Activated CD4-positive, alpha-beta T cell treated with anti-CD3 and anti-CD28 coated beads, Interleukin-10, Interleukin-2, amounts not matched to agents 100 ng/mL and 50 ng/mL, durations not matched to agents 16 hours and 8 hours (primary cell): ENCODE measurements around the gene ATAD3C.
"Not testable (repeated sequence)": the region's sequence is repeated elsewhere in the genome, so short reads cannot be mapped to it uniquely, and the experiment has no call there.

Source experiments
- DNase-seq: peaks from one replicate; pipeline ENCODE4 v3.0.0-alpha.2; 2020

The ATAD3C gene

DNA sequence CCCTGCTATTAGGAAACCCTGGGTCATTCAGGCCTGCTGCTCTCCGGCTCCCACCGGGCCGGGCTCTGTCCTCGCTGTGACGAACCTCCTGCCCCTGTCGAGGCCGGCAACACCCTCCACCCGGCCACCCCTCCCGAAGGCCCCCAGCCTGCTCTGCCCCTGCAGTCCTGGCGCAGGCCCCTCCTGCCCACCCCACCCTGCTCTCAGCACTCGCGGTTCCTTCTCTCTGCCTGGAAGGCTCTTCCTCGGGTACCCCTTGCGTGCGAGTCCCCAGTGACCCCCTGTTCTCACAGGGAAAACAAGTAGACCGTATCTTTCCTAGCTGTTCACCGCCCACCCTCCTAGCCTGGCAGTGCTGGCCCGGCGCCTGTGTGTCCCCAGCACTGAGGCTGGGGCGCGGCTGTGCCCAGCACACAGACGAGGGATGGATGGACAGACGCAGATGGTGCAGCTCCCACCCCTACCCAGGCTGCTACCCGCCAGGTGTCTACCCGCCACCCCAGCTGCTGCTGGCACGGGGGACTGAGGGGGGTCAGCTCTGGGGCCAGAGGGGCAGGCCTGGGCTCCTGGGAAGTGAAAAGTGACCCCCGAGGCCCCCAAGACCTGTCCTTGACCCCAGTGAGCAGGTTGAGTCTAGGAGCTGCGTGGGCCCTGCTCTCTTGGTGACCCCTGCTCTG is 17.1 kb upstream of the ATAD3C start:
- DNase-seq: no peak

DNA sequence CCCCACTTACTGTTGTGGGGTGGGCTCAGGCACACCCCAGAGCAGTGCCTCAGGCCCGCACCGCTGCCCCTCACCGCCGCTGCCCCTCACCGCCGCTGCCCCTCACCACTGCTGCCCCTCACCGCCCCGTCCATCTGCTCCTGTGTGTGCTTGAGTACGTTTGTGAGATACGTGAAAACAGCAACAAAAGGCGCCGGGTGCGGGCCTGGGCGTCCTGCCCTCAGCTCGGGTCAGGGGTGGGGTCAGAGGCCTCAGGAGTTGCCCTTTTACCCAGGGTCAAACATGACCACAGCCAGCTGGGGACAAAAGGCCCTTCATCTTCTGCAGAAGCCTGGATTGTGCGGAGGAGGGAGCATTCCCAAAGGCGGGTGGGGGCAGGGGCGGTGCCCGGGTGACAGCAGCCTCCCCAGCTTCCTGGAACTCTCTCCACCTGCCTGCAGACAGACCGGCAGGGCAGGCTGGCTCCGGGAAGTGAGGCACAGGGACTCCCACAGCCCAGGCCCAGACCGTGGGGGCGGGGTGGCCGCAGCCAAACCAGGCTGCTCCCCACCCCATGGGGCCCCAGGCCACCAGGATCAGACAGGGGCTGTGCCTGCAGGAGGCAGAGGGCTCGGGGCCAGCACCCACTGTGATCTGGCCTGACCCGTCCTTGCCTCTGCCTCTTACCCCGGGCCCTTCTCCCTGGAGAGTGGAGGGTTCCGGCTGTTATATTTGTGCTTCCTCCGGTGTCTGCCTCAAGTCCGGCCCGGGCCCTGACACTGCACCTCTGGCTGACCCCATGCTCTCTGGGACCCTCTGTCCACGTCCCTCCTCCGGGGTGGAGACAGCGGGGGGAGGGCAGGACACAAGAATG is 16.3 kb upstream of the ATAD3C start:
- DNase-seq: peak; percentile 20

DNA sequence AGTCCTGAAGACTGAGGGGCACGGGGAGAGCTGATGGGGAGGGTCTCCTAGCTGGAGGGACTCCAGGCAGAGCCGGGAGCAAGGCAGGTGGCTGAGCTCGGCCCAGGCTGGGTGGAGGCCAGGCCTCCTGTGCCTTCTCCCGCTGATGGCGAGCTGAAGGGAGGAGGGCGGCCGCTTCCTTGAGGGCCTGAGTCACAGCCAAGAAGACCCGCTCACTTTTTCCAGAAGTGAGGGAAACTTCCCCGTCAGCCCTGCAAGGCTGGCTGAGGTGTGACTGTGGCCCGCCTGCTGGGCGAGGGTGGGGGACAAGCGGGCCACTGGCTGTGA is 15.7 kb upstream of the ATAD3C start:
- peak; percentile 52 for DNase-seq

DNA sequence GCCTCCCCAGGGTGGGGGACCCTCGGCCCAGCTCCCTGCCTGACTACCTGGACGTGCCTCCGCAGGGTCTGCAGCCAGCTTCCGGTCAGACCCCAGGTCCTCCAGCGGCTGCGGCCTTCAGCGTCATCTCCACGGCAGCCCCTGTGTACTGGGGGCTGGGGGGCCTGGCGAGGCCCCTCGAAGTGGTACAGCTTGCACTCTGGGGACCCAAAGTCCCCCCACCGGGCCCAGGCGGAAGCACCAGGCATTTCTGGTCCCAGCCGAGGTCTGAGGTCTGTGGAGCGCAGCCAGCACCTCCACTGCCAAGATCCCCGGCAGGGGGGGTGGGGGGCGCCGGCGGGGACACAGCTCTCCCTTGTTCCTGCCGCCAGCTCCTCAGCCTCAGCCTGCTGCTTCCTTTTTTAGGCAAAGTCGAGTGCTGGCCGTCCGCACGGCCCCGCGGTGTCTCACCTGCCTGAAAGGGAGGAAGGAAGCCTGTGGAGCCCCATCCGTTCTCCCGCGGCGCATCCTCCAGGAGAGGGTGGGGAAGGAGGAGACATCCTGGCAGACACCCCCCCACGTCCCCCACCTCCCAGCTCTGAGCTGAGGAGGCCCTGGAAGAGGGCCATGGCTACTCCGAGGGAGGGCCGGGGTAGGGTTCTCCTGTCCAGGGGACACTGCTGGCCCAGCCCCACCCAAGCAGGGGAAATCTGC is 15.2 kb upstream of the ATAD3C start:
- no peak for DNase-seq

- DNase-seq: no peak
Measured at GRCh38 chr1:1434824-1435105, 14.7 kb upstream of the ATAD3C start.

DNA sequence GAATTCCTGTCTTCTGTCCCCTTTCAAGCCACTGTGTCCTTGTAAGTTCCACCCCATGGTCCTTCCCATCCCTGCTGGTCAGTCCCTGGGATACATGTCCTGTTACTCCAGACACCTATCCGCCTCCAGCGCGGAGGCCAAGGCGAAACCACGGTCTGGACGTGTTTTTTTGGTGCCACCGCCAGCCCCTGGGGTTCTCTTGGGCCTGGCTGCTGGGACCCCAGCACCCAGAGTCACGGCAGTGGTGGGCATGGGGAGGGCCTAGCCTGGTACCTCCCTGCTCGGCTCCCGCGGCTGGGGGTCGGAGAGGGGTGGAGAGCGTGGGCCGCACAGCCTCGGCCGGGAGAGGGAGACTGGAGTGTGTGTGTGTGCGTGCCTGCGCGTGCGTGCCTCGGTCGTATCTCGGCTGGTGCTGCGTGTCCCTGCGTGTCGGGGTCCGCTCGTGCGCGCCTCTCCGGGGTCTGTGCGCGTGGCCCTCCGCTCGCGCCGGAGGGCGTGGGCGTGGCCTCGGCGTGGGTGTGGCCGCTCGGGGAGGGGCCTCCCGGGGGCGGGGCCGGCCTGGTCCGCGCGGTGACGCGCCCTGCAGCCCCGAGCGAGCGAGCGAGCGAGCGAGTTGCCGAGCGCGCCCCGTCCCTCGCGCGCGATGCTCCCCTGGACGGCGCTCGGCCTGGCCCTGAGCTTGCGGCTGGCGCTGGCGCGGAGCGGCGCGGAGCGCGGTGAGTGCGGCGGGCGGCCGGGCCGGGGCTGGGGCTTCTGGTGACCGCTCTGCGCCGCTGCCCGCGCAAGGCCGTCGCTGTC is 14.2 kb upstream of the ATAD3C start, which contains the start of gene VWA1:
TSS of gene VWA1 (plus strand) at position 585 of the 798 bp plus-strand sequence. CDS start at position 644, 59 bp downstream.
- peak; percentile 79 for DNase-seq

- no peak for DNase-seq
Measured at GRCh38 chr1:1435911-1436629, 13.4 kb upstream of the ATAD3C start.

DNA sequence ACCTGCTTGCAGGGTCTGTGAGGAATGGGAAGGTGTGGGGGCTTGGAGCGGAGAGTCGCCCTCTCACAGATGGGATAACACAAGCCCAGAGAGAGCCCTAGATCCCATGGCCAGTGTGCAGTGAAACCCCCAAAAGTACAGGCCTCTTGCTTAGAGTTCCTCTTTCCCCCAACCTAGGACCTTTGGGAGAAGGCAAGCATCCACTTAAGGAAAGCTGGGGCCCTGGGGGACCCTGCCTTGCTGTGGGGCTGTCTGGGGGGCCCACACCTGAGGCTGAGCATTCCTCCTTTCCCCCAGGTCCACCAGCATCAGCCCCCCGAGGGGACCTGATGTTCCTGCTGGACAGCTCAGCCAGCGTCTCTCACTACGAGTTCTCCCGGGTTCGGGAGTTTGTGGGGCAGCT is 12.9 kb upstream of the ATAD3C start:
- DNase-seq: no peak

DNA sequence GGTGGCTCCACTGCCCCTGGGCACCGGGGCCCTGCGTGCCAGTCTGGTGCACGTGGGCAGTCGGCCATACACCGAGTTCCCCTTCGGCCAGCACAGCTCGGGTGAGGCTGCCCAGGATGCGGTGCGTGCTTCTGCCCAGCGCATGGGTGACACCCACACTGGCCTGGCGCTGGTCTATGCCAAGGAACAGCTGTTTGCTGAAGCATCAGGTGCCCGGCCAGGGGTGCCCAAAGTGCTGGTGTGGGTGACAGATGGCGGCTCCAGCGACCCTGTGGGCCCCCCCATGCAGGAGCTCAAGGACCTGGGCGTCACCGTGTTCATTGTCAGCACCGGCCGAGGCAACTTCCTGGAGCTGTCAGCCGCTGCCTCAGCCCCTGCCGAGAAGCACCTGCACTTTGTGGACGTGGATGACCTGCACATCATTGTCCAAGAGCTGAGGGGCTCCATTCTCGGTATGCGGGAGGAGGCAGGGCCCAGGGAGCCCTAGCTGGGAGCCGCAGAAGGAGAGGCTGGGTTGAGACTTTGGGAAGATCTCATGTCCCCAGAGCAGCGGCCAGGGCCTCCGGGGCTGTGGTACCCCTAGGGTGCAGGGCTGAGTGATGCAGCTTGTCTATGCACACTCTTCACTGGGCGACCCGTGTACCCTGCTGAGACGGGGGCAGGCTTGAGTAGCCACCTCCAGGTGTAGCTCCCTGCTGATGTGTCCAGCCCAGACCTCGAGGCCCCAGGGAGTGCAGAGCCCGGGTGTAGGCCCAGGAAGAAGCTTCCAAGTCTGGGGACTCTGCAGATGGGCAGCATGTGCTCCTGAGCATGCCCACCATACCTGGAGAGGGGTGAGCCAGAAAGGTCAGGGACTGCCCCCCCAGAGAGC is 12.2 kb upstream of the ATAD3C start:
- no peak for DNase-seq

- DNase-seq: no peak
Measured at GRCh38 chr1:1437904-1438376, 11.5 kb upstream of the ATAD3C start.

- DNase-seq: no peak
Measured at GRCh38 chr1:1438531-1439381, 10.7 kb upstream of the ATAD3C start.

DNA sequence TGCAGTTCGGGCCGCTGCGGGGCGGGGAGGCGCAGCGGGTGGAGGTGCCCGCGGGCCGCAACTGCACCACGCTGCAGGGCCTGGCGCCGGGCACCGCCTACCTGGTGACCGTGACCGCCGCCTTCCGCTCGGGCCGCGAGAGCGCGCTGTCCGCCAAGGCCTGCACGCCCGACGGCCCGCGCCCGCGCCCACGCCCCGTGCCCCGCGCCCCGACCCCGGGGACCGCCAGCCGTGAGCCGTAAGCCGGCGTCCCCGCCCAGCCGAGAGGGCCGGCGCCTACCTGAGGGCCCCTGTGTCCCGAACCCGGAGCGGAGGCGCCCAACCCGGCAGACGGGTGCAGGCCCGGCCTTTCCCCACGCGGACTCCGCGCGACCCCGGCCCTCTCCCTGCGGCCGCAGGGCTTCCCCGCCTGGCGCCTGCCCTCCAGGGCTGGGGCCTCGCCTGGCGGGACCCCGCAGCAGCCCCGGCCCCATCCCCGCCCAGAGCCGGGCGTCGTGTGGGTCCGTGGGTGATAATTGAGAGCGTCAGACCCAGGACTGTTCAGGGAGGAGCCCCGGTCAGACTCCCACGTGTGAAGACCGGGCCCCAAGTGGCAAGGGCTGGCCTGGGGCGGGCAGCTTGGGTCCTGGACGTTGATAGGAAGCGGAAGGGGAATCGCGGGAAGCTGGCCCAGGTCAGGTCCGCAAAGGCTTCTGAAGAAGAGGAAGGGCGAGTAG is 9.8 kb upstream of the ATAD3C start:
- no peak for DNase-seq

DNA sequence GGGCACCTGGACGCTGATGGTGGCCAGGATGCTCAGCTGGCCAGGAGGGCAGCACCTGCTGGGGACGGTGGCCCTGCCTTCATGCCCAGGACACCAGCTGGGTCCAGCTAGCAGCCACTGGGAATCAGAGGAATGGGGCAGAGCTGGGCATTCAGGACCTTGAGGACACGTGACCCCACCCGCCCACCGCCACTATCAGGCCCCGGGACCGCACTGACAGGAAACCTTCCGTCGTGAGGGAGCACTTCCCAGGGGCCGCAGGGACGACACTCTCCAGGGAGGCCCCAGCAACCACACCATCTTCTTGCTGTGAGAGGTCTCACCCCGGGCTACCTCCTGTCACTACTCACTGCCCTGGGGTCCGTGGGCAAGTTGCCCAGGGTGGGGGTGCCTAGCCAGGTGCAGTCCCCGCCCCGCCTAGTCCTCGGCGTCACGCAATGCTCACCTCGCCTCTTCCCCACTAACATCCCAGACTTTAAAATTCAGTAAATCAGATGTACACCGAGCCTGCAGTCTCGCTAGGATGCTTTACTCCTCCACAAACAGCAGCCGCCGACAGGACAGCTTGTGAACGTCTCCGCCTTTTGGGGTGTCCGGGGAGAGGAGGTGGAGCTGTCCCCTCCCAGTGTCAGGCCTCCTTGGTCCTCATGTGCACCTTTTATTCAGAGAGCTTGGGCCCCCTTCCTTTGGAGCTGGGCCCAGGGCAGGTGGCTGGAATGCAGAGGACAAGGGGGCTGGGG is 9.1 kb upstream of the ATAD3C start:
- DNase-seq: no peak

DNA sequence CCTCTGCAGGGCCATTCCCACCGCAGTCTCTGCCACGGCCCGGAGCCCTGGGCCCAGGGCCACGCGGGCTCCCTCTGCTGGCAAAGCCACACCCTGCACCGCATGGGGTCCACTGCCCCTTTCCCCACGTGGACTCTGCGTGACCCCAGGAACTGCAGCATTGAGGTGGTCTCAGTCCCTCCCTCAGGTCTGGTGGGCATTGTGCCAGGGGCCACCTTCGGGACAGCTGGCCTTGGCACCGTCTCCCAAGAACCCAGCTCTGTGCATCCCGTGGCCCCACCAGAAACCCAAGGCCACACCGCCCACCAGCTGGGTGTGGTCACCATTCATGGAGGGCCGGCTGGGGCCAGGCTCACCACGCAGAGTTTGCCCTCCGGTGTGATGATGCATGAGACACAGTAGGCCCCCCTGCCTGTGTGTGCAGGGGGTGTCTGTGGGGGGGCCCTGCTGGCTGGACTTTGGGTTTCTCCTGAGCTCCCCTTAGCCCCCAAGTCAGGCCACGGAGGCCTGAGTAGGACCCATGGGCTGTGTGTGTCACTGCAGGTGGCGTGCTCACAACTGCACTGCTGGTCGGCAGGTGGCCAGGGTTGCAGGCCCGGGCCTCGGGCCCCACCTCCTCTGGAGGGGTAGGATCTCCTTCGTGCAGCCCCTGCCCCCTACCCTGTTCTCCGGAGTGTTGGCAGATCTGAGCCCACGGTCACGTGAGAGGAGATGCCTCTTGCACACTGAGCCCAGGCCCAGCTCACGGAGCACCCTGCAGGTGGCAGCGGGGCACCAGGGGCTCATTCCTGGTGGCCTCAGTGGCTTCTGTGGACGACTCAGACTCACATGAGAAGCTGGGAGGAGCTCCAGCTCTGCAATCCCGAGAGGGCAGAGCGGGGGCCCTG is 8.2 kb upstream of the ATAD3C start:
- DNase-seq: peak; percentile 62

DNA sequence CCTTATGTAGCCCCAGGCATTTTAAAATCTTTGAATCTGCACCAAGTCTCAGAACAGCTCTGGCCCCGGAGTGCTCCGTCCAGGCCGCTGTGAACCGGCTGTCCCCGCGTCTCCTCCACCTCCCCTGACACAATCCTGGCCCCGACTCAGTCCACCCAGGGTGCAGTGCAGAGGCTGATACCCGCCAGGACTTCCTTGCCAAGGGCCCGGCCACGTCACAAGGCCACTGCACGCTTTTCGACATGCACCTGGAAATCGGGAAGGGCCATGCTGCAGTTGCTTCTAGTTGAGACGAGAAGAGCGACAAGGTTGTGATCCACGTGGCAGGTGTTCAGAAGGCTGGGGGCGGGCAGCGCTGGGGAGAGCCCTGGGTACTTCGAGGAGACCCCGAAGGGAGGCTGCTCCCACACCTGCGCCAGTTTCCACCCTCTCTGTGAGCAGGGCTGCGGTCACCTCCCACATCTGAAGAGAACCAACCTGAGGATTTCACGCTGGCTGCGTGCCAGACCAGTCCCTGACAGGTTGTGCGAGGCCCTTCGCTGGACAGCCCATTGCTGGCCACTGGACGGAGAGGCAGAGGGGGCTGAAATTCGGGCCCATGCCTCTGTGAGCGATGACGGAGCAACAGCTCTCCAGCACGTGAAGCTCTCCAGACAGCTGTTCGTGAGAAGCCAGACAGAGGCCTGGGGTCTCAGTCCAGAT is 7.3 kb upstream of the ATAD3C start:
- DNase-seq: no peak

DNA sequence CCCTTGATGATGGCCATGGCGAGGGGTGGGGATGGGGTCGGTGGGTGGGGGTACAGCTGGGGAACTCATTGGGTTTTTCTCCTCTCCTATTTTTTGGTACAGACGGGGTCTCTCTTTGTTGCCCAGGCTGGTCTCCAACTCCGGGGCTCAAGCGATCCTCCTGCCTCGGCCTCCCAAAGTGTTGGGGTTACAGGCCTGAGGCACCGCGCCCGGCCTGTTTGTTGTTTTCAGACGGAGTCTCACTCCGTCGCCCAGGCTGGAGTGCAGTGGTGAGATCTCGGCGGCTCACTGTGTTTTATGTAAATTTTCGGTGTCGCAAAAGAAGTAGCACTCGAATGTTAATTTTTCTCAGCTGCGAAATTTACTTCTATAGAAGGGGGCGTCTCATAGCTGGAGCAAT is 2.9 kb upstream of the ATAD3C start:
- DNase-seq: not testable (repeated sequence)

- DNase-seq: not testable (repeated sequence)
Measured at GRCh38 chr1:1450616-1451015, 1.1 kb downstream of the ATAD3C start.
